HG02642 (cell line): ENCODE measurements around the gene GPR18.
"Not testable (repeated sequence)": the region's sequence is repeated elsewhere in the genome, so short reads cannot be mapped to it uniquely, and the experiment has no call there.

Experiments
- ATAC-seq: cut with Tn5 transposase; IDR thresholded peaks from one replicate; pipeline ENCODE4 v1.9.1; 2021; ENCODE audit warnings: mild to moderate bottlenecking; ENCODE audit not compliant: unreplicated experiment, poor library complexity

The GPR18 gene

DNA sequence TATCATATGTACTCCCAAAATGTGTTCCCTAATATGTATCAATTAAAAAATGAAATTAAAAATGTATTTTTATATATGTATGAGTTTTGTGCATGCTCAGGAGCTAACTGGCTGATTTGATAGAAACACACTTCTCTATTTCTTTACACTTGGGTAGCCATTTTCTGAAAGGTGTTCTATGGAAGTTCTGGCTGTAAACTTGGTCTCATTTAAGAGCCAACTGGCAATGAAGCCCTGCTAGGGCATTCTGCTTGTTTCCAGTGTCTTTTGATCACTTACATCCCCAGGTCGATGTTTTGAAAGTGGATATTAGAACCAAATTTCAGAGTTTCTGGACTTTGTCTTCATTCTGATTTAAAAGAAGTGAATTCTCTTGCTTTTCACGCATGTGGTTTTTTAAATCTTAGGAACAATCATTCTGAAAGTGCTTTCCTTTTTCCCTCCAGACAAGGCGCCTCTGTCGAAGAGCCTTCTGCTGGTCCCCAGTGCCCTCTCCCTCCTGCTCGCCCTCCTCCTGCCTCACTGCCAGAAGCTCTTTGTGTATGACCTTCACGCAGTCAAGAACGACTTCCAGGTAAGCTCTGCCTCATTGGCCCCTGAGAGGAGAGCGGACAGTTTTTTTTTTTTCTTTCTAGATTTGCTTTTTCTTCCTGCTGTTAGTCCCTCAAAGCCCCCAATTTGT lies 20.1 kb downstream of the GPR18 start:
- ATAC-seq: peak; percentile 76

DNA sequence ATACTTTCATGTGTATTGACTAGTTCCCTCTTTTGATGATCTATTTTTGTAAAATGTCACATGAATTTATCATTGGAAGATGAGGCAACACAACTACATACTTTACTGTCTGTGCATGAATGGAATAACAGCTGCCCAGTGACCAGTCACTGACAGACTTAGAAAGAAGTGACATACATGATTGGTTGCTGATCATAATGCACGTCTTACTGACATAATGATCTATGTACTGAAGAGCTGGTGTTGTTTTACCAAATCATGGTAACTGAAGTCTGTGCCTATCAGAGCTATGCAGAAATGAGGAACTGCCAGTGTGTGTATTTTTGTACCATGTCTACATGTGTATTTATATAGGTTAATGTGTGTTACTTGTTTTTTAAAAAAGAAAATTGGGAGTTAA lies 26.5 kb downstream of the GPR18 start:
- no peak for ATAC-seq

DNA sequence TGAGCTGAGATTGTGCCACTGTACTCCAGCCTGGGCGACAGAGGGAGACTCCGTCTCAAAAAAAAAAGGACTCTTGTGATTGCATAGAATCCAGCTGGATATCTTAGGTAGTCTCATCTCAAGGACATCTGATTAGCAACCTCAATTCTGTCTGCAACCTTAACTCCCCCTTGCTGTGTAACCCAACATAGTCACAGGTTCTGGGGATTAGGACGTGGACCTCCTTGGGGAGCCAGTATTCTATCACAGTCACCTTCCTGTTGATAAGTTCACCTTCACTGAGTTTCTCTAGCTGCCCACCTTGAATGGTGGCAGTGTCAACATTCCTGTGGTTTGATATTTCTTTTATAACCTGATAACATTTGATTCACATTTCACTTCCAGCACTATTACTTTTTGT lies 27.2 kb downstream of the GPR18 start:
- no peak for ATAC-seq

GRCh38 chr13:99230588-99230987 lies 27.6 kb downstream of the GPR18 start:
- not testable (repeated sequence) for ATAC-seq

DNA sequence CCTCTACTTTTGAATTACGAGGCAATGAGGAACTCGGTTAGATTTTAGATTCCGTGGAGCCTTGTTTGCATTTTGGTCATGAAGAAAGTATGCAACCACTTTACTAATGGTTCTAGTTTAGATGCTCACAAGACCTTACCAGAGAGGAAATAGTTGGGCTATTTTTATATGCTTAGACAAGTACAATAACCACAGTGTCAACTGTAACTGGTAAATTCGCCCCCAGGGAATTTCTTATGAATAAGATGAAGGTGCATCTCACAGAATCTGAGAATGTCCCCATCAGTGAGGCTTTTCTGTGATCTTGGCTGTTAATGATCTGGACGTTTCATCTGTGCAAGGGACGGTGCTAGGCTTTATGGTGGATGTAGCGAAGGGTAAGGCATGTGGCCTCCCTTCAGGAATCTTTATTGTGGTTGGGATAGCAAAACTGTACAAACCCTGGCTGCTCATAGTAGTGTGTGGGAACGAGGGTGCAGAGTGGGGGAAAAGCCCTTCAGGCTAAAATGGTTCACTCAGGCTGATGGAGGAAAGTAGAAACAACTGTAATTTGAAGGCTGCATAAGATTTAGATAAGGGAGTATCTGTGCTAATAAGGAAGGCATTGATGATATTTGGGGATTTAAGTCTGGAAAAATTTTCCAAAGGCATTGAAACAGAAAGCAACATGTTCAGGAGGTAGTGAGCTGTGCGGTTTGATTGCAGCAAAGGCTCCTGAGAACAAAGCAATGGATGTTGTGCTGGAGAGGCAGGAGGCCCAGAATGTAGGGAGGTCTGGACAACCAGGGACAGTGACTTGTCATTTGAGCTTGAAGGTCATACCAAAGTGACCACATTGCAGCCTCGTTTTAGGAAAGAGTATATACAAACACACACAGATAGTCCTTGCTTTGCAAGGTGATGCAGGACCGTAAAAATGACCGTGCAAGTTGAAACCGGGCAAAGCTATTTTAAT lies 29.2 kb downstream of the GPR18 start:
- peak; percentile 89 for ATAC-seq

- no peak for ATAC-seq
Observed at GRCh38 chr13:99227909-99228688, 30.1 kb downstream of the GPR18 start.

DNA sequence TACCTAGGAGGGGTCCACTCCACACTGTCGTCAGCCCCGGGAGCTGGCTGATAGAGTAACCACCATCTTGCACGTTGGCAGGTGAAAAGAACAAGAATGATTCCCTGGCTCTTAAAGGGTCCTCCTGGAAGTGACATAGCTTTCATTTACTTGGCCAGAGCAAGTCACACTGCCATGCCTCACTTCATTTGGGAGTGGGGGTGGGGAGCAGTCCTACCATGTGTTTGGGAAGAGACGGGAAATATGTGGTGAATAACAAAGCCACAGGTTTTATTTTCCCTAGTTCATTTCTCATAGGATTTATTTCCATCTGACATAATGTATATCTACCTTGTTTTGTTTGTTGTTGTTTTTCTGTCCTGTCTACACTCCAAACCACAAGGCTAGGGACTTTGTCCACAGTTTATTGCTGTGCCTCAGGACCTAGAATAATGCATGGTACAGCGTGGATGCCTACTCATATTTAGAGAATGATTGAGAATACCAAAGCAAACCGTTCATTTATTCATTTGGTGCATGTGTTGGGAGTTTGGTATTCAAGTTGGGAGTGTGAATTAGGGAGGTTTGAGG lies 30.8 kb downstream of the GPR18 start:
- ATAC-seq: no peak

DNA sequence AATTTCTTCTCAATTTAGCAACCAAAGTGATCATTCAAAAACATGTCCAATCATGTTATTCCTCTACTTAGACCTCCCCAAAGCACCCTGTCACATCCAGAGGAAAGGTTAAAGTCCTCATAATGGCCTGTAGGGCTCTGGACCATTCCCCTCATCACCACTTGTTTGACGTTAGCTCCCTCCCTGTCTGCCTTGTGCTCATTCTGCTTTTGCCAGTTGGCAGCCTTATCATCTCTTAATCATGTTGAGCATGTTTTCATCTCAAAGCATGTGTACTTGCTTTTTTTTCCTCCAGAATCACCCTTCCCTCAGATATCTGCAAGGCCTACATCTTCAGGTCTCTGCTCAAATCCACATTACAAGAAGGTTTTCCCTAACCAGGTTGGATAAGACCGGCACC lies 31.7 kb downstream of the GPR18 start:
- ATAC-seq: no peak

DNA sequence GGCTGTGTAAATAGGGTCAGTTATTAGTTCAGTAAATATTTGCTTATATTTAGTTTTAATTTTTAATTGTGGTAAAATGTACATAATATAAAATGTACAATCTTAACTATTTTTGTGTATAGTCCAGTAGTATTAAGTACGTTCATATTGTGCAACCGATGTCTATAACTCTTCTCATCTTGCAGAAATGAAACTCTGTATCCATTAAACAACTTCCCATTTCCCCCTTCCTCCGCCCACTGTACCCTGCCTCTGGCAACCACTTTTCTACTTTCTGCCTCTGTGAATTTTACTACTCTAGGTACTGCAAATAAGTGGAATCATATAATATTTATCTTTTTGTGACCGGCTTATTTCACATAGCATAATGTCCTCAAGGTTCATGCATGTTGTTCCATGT lies 33.1 kb downstream of the GPR18 start:
- ATAC-seq: no peak

- no peak for ATAC-seq
Observed at GRCh38 chr13:99224021-99224420, 34.2 kb downstream of the GPR18 start.

DNA sequence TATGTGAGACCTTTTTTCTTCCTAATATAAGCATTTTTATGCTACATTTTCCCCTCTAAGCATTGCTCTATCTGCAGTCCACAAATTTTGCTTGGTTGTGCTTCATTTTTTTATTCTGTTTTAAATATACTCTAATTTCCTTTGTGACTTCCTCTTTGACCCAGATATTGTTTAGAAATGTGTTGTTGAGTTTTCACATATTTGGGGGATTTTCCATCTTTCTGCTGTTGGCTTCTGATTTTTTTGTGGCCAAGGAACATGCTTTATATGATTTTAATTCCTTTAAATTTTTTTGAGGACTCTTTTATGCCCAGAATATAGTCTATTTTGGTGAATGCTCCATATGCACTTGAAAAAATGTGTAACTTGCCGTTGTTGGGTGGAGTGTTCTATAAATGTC lies 34.6 kb downstream of the GPR18 start:
- no peak for ATAC-seq

- no peak for ATAC-seq
Observed at GRCh38 chr13:99221567-99222239, 36.5 kb downstream of the GPR18 start.

- no peak for ATAC-seq
Observed at GRCh38 chr13:99220199-99220935, 37.8 kb downstream of the GPR18 start.

GRCh38 chr13:99218969-99219368 lies 39.2 kb downstream of the GPR18 start:
- ATAC-seq: no peak

- ATAC-seq: no peak
Observed at GRCh38 chr13:99218545-99218944, 39.6 kb downstream of the GPR18 start.

- no peak for ATAC-seq
Observed at GRCh38 chr13:99218126-99218525, 40.1 kb downstream of the GPR18 start.

DNA sequence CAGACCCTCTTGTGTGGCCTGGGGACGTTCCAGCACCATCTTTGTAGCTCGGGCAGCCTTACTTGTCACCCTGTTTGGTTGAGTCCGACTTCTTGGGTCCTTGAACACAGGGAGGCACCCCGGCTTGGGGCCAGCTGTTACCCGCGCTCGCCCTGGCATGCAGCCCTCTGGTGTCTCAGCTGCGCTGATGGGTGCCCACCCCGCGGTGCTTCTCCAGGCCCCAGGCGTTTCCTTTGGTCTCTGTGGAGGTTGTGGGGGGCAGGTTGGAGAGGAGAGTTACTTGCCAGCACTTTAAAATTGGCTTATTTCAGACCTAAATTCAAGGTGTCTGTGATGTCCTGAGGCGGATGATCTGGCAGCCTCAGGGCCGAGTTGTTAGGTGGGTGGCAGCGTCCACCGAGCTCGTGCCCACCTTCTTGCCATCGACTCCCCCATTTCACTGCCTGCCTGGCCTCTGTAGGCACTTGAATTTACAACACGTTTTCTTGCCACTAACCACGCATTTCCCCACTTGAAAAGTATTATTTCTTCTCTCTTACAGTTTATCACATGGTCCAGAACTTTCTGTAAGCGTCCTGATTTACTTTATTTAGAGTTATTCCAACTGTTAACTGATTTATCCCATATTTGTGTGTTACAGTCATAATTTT lies 40.6 kb downstream of the GPR18 start:
- ATAC-seq: no peak

DNA sequence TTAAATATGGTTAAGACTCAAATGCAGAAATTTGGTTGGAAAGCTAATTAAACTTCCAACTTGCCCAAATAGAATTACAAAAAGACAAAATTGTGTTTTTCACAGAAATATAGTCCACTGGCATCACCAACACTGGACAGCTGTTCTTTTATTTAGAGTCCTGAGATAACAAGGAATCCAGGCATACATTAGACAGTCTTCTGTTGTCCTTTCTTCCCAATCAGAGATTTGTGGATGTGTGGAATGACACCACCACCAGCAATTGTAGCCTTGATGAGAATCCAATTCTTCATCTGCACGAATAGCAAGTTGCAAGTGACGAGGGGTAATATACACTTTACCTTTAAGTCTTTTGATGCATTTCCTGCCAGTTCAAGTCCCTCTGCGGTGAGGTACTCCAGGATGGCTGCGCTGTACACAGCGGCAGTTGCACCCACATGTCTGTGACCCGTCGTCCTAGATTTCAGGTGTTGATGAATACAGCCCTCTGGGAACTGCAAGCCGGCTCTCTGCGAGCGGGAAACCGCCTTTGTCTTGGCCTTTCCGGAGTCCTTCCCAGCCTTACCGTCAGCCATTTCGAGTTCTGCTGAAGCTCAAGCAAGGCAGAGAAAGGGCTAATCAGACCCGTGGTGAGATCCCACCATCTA lies 42.9 kb downstream of the GPR18 start:
- ATAC-seq: no peak
